ENCODE data around the gene CALN1. TPM values are rescaled to one million over a fixed set of nuclear protein-coding genes. Genes with fewer than 3 reads are reported as not detected.

Gene CALN1
- polyA plus RNA-seq, 1 experiment: not detected

DNA sequence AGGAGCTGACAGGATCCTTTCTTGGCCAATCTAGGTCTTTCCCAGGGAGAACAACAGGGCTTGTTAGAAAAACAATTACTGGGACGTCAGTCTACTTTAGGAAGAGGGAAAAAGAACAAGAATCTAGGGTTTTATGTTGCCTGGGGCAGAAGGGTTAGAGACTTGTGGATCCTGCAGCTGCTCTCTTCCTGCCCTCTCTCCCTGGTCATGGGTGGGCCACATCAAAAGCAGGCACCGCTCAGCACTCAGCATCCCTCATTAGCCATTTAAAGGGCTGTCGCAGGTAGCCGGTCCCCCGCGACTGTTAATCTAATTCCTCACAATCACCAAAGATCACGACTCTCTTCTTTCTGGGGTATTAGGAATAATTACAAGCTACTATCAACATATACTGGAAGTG lies 631.9 kb downstream of the CALN1 start:
- H3K27ac ChIP-seq (ENCODE audit: low read depth, low read length): no peak overlapping the region
- CTCF ChIA-PET: no interaction called here
- no peaks in the 10 kb centered on the region for H3K27me3 ChIP-seq (ENCODE audit: control insufficient read depth, insufficient read depth, low read length)
- TF ChIP-seq CTCF (IDR thresholded peaks at IDR 0.05; ENCODE audit: low read depth, low read length): no peak
- POLR2A ChIA-PET: no interaction called here
- no peak overlapping the region for H3K4me3 ChIP-seq (ENCODE audit: low read depth, low read length)
- peaks cover 63% of the 10 kb centered on the region for H3K9me3 ChIP-seq (ENCODE audit: control insufficient read depth, insufficient read depth, low read length)
- DNase-seq (ENCODE audit: low read depth, low spot score): no peak

DNA sequence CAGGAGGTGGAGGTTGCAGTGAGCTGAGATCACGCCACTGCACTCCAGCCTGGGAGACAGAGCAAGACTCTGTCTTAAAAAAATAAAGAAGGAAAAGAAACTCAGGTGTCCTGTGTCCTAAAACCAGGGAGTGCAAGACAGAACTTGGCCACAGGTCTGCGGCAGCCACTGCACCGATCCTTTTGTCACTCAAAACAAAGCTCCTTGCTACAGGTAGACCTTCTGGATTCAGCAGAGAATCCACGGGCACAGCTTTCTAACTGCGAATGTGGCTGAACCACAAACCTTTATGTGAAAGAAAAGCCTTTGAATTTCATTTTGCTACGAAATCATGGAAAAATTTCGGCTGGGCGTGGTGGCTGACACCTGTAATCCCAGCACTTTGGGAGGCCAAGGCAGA lies 634.9 kb downstream of the CALN1 start:
- POLR2A ChIA-PET: no interaction called here
- no peak overlapping the region for H3K4me3 ChIP-seq (ENCODE audit: low read depth, low read length)
- no peak for DNase-seq (ENCODE audit: low read depth, low spot score)
- no peaks in the 10 kb centered on the region for H3K27me3 ChIP-seq (ENCODE audit: control insufficient read depth, insufficient read depth, low read length)
- H3K27ac ChIP-seq (ENCODE audit: low read depth, low read length): no peak overlapping the region
- CTCF ChIA-PET: no interaction called here
- peaks cover 51% of the 10 kb centered on the region for H3K9me3 ChIP-seq (ENCODE audit: control insufficient read depth, insufficient read depth, low read length)
- no peak for TF ChIP-seq CTCF (IDR thresholded peaks at IDR 0.05; ENCODE audit: low read depth, low read length)

GRCh38 chr7:71776726-71777125 lies 635.4 kb downstream of the CALN1 start:
- no peak overlapping the region for H3K27ac ChIP-seq (ENCODE audit: low read depth, low read length)
- ChIA-PET CTCF (no interaction called here), POLR2A (no interaction called here)
- no peak for DNase-seq (ENCODE audit: low read depth, low spot score)
- H3K9me3 ChIP-seq (ENCODE audit: control insufficient read depth, insufficient read depth, low read length): peaks cover 52% of the 10 kb centered on the region
- no peak for TF ChIP-seq CTCF (IDR thresholded peaks at IDR 0.05; ENCODE audit: low read depth, low read length)
- H3K27me3 ChIP-seq (ENCODE audit: control insufficient read depth, insufficient read depth, low read length): no peaks in the 10 kb centered on the region
- no peak overlapping the region for H3K4me3 ChIP-seq (ENCODE audit: low read depth, low read length)

GRCh38 chr7:71775648-71776047 lies 636.5 kb downstream of the CALN1 start:
- POLR2A ChIA-PET: no interaction called here
- Histone ChIP-seq H3K9me3 (ENCODE audit: control insufficient read depth, insufficient read depth, low read length) (peaks cover 47% of the 10 kb centered on the region), H3K27ac (ENCODE audit: low read depth, low read length) (no peak overlapping the region), H3K4me3 (ENCODE audit: low read depth, low read length) (no peak overlapping the region), H3K27me3 (ENCODE audit: control insufficient read depth, insufficient read depth, low read length) (no peaks in the 10 kb centered on the region)
- CTCF ChIA-PET: no interaction called here
- no peak for TF ChIP-seq CTCF (IDR thresholded peaks at IDR 0.05; ENCODE audit: low read depth, low read length)
- no peak for DNase-seq (ENCODE audit: low read depth, low spot score)

- H3K9me3 ChIP-seq (ENCODE audit: control insufficient read depth, insufficient read depth, low read length): peaks cover 53% of the 10 kb centered on the region
- ChIA-PET CTCF (no interaction called here), POLR2A (no interaction called here)
- no peaks in the 10 kb centered on the region for H3K27me3 ChIP-seq (ENCODE audit: control insufficient read depth, insufficient read depth, low read length)
- H3K4me3 ChIP-seq (ENCODE audit: low read depth, low read length): no peak overlapping the region
- H3K27ac ChIP-seq (ENCODE audit: low read depth, low read length): no peak overlapping the region
- DNase-seq (ENCODE audit: low read depth, low spot score): no peak
- TF ChIP-seq CTCF (IDR thresholded peaks at IDR 0.05; ENCODE audit: low read depth, low read length): no peak
Observed at GRCh38 chr7:71772779-71773178, 639.4 kb downstream of the CALN1 start.

Data from AG04450 (cell line).